ENCODE results near the gene MSI2. TPM values are rescaled to one million over a fixed set of nuclear protein-coding genes. Genes with fewer than 3 reads are reported as not detected.

The MSI2 gene
- total RNA-seq, 2 donors from 2014 or later: 112 to 119 TPM

DNA sequence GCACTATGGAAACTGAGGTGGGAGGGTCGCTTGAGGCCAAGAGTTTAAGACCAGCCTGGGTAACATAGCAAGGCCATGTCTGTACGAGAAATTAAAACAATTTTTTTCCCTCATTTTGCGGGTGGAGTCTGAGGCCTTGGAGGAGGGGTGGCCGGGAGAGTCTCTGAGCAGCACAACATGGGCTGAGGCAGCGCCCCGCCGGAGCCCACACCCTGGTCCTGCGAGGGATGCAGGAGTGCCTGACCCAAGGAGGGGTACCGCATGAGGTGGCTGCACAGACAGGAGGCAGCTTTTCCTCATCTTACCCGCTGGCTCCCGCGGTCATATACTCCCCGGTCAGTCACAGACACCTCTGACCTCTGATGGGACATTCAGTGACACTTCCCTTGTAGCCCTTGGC lies 67.7 kb downstream of the MSI2 start:
- H3K4me1 Mint-ChIP-seq (ENCODE audit: low read depth): peaks cover 31% of the 10 kb centered on the region
- DNase-seq: no peak
- no peak for ATAC-seq (replicated peaks in 1 of 2)
- H3K36me3 Mint-ChIP-seq (ENCODE audit: insufficient read depth in 2 of 2): peaks cover 2 to 13% of the 10 kb centered on the region in 2 donors
- H3K27me3 Mint-ChIP-seq (ENCODE audit: low read depth): no peaks in the 10 kb centered on the region
- no peak overlapping the region for H3K4me3 Mint-ChIP-seq
- H3K27ac Mint-ChIP-seq: no peak overlapping the region
- H3K9me3 Mint-ChIP-seq: no peaks in the 10 kb centered on the region

DNA sequence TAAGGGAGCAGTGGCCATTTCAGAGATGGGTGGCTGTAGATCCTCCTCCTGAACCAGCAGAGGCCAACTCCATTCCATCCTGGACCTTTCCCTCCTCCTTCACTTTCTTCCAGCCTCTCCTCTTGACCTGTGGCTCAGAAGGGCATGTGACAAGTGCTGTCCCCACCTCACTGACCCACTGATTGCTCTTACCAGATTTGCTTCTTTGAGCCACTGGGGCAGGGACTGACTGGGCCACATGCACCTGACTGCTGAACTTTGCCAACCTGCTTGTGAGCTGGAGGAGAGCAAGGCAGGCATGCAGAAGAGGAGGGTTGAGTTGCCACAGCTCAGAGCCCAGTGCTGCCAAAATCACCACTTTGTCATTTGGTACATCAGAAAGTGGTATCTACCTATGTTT lies 68.3 kb downstream of the MSI2 start:
- no peaks in the 10 kb centered on the region for H3K9me3 Mint-ChIP-seq
- H3K27me3 Mint-ChIP-seq (ENCODE audit: low read depth): no peaks in the 10 kb centered on the region
- H3K36me3 Mint-ChIP-seq (ENCODE audit: insufficient read depth in 2 of 2): peaks cover 2 to 13% of the 10 kb centered on the region in 2 donors
- H3K27ac Mint-ChIP-seq: no peak overlapping the region
- no peak overlapping the region for H3K4me3 Mint-ChIP-seq
- ATAC-seq (replicated peaks in 1 of 2) (no peak), DNase-seq (no peak)
- peaks cover 32% of the 10 kb centered on the region for H3K4me1 Mint-ChIP-seq (ENCODE audit: low read depth)

DNA sequence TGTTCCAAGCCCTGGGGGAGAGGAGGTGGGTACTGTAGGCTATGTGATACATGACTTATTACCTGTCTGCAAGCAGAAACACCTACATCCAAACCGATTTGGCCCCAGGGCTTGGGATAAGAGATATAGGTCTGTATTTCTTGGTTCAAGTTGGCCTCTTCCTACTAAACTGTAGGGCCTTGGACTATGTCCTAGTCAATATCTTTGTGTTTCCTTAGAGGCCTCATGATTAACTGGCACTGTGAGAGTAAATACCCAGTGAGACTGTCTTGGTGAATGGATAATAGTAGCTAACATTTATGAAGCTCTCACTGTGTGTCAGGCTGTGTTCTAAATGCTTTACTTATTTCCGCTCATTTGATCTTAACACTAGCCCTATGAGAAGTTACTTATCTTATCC lies 70.0 kb downstream of the MSI2 start:
- Mint-ChIP-seq H3K36me3 (ENCODE audit: insufficient read depth in 2 of 2) (peaks cover 2 to 17% of the 10 kb centered on the region in 2 donors), H3K9me3 (no peaks in the 10 kb centered on the region), H3K4me1 (ENCODE audit: low read depth) (peaks cover 46% of the 10 kb centered on the region), H3K4me3 (no peak overlapping the region), H3K27ac (no peak overlapping the region), H3K27me3 (ENCODE audit: low read depth) (no peaks in the 10 kb centered on the region)
- ATAC-seq (replicated peaks in 1 of 2) (no peak), DNase-seq (no peak)

DNA sequence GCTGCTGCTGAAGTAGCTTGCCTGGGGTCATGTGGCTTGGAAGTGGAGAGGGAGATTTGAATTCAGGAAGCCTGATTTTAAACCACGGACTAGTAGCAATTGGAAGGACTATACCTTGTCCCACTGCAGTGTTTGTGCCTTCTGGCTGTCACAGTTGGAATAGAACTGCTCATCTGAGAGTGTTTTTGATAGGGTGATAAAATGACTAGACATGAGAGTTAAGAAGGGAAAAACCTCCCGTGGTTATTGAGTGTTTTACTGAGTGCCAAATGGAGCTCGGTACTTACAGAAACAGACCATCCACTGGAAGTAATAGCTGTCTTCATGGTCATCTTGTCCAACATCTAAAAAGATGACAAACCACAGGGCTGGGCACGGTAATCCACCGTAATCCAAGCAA lies 70.4 kb downstream of the MSI2 start:
- ATAC-seq (replicated peaks in 1 of 2) (peak; percentile 26 to 39), DNase-seq (no peak)
- no peak overlapping the region for H3K4me3 Mint-ChIP-seq
- H3K36me3 Mint-ChIP-seq (ENCODE audit: insufficient read depth in 2 of 2): peaks cover 2 to 17% of the 10 kb centered on the region in 2 donors
- peaks cover 48% of the 10 kb centered on the region for H3K4me1 Mint-ChIP-seq (ENCODE audit: low read depth)
- H3K27ac Mint-ChIP-seq: no peak overlapping the region
- no peaks in the 10 kb centered on the region for H3K9me3 Mint-ChIP-seq
- no peaks in the 10 kb centered on the region for H3K27me3 Mint-ChIP-seq (ENCODE audit: low read depth)

DNA sequence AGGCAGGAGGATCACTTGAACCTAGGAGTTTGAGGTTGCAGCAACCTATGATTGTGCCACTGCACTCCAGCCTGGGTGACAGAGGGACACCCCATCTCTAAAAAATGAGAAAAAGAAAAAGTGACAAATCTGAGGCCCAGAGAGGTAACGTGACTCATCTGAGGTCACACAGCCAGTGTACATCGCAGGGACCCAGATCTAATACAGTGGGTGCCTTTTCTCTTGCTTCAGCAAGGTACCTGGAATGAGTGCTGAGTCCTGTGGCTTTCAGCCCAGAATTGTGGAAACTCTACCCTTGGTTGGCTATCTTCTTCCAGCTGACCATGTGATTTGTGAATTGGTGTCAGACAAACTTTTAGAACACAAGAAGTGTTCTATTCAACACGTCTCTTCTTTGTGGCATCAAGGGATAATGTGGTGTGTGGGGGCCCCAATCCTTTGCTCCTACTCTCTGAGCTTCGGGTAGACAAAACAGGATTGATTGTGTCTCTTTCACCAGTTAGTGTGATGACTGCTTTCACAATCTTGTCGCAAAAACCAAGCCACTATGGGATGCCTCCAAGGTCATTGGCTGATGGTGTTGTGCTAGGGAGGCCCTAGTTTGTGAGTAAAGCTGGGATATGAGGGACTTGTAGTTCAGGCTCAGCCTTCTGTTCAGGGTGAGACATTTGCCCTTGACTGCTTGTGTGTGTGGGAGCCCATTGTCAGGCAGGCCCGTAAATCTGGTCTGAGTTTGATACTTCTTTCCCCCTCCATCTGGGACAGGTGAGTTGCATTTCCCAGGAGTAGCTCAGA lies 71.0 kb downstream of the MSI2 start:
- Mint-ChIP-seq H3K27ac (no peak overlapping the region), H3K4me1 (ENCODE audit: low read depth) (peaks cover 48% of the 10 kb centered on the region), H3K9me3 (no peaks in the 10 kb centered on the region), H3K4me3 (peak overlapping the region in 1 of 2 donors; percentile 20), H3K36me3 (ENCODE audit: insufficient read depth in 2 of 2) (peaks cover 2 to 17% of the 10 kb centered on the region in 2 donors), H3K27me3 (ENCODE audit: low read depth) (no peaks in the 10 kb centered on the region)
- peak; percentile 67 to 86 for ATAC-seq (replicated peaks in 1 of 2)
- peak in 1 of 2 donors; percentile 8 for DNase-seq

DNA sequence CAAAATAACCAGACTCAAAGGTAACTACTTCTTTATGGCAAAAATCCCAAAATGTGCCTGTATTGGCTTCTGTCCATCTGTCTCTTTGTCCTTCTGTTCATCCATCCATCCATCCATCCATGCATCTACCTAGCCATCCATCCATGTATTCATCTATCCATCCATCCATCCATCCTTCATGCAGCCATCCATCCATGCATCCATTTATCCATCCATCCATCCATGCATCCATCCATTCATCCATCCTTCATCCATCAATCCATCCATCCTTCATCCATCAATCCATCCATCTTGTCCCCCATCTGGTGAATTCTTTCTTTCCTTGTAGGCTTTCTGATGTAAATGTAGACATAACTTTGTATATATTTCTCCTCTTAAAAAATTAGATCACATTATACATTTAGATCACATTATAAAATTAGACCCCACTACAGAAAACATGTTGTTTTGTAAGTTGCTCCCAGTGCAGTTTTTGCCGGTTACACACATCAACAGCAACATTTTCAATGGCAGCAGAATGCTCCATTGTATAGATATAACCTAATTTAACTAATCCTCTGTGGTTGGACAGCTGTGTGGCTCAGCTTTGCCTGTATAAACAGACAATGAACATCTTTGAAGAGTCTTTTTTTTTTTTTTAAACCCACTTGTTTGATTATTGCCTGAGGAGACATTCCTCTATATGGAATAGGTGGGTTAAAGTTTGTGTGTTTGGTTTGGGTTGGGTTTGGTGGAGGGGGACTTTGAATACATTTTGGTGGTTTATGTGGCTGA lies 72.0 kb downstream of the MSI2 start:
- H3K27ac Mint-ChIP-seq: no peak overlapping the region
- H3K9me3 Mint-ChIP-seq: no peaks in the 10 kb centered on the region
- DNase-seq (no peak), ATAC-seq (replicated peaks in 1 of 2) (no peak)
- peaks cover 48% of the 10 kb centered on the region for H3K4me1 Mint-ChIP-seq (ENCODE audit: low read depth)
- peaks cover 2 to 17% of the 10 kb centered on the region in 2 donors for H3K36me3 Mint-ChIP-seq (ENCODE audit: insufficient read depth in 2 of 2)
- H3K27me3 Mint-ChIP-seq (ENCODE audit: low read depth): no peaks in the 10 kb centered on the region
- H3K4me3 Mint-ChIP-seq: no peak overlapping the region

DNA sequence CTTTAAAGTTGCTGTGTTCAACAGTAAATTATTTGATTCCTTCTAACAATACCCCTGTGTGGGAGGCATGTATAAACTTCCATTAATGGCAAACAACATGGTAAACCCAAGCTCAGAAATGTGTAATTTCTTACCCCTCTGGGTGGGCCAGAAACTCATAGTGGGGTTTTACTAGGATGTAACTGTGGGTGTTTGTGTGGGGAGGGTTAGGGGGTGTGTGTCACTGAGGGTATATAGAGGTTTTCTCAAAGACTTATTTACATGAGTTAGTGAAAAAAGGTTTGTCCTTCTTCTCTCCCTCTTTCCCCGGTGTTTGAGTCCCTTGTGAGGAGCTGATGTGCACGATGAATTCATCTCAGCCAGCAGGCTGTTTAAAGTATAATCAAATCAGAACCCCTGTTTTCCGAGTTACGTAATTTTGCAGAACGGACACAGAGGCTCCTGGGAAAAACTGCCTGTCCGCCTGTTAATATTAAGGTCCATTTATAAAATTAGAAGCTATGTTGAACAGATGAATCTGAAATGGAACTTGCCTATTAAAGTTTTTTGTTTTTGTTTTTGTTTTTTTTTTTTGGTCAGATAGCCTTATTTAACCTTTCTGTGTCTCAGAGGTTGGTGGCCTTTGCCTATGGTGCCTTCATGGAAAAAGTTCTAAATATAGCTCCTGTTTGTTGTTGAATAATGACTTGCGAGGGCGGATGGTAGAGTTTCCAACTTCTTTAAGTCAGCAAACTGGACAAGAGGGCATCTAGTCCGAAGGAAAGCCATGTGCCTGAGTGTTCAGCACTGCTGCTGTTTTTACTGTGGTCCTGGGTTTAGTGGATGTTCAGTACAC lies 73.3 kb downstream of the MSI2 start:
- DNase-seq (no peak), ATAC-seq (replicated peaks in 1 of 2) (no peak)
- H3K9me3 Mint-ChIP-seq: no peaks in the 10 kb centered on the region
- H3K4me1 Mint-ChIP-seq (ENCODE audit: low read depth): peaks cover 48% of the 10 kb centered on the region
- no peak overlapping the region for H3K4me3 Mint-ChIP-seq
- peaks cover 2 to 16% of the 10 kb centered on the region in 2 donors for H3K36me3 Mint-ChIP-seq (ENCODE audit: insufficient read depth in 2 of 2)
- H3K27ac Mint-ChIP-seq: no peak overlapping the region
- H3K27me3 Mint-ChIP-seq (ENCODE audit: low read depth): no peaks in the 10 kb centered on the region

DNA sequence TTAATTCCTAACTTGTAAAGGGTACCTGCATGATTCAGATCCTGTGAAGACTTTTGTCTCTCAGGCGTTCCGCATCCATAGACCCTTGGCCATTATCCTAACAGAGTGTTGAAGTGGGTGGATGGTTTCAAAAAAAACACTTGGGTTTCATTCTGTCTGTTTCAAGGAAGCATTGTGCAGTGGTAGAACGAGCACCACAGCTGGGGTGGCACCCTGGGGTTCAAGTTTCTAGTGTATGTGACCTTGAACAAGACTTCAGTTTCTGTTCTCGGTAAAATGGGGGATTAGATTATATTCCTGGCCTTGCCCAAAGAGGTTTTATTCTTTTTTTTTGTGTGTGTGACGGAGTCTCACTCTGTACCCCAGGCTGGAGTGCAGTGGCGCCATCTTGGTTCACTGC lies 74.3 kb downstream of the MSI2 start:
- no peak for ATAC-seq (replicated peaks in 1 of 2)
- Mint-ChIP-seq H3K4me3 (no peak overlapping the region), H3K9me3 (no peaks in the 10 kb centered on the region), H3K27me3 (ENCODE audit: low read depth) (no peaks in the 10 kb centered on the region), H3K36me3 (ENCODE audit: insufficient read depth in 2 of 2) (peaks cover 2 to 14% of the 10 kb centered on the region in 2 donors), H3K4me1 (ENCODE audit: low read depth) (peaks cover 54% of the 10 kb centered on the region), H3K27ac (no peak overlapping the region)
- no peak for DNase-seq

DNA sequence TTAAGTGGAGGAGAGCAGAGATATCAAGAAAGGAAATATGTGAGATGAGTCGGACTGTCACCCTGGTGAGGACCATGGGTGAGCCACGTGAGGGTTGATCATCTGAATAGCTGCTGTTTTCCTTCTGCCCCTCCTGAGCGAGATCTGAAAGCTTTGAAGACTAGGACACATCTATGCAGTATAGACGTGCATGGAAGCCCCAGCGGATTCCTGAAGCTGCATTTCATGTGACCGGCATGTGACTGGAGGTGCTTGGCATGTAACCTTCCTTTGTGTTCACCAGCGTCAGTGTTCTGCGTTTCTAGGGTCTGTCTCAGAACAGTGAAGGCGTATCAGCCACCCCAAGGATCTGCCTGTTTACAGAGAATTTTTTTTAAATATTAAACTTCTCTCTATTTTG lies 75.1 kb downstream of the MSI2 start:
- H3K4me3 Mint-ChIP-seq: no peak overlapping the region
- H3K9me3 Mint-ChIP-seq: no peaks in the 10 kb centered on the region
- H3K27ac Mint-ChIP-seq: no peak overlapping the region
- H3K4me1 Mint-ChIP-seq (ENCODE audit: low read depth): peaks cover 51% of the 10 kb centered on the region
- no peaks in the 10 kb centered on the region for H3K27me3 Mint-ChIP-seq (ENCODE audit: low read depth)
- peaks cover 2 to 14% of the 10 kb centered on the region in 2 donors for H3K36me3 Mint-ChIP-seq (ENCODE audit: insufficient read depth in 2 of 2)
- no peak for ATAC-seq (replicated peaks in 1 of 2)
- DNase-seq: no peak

DNA sequence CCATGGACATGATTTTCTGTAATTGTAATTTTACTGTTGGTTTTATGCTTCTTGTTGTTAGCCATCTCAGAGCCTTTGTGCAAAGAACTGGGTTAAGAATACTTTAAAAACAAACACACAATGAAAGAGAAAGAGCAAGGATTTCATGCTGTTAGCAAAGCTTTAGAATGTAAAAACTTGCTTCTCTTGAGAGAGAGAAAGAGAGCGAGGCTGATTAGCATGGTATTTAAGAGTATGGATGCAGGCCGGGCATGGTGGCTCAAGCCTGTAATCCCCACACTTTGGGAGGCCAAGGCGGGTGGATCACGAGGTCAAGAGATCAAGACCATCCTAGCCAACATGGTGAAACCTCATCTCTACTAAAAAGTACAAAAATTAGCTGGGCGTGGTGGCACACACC lies 76.2 kb downstream of the MSI2 start:
- no peak for DNase-seq
- ATAC-seq (replicated peaks in 1 of 2): no peak
- H3K27me3 Mint-ChIP-seq (ENCODE audit: low read depth): no peaks in the 10 kb centered on the region
- no peak overlapping the region for H3K27ac Mint-ChIP-seq
- H3K36me3 Mint-ChIP-seq (ENCODE audit: insufficient read depth in 2 of 2): peaks cover 2 to 12% of the 10 kb centered on the region in 2 donors
- peaks cover 44% of the 10 kb centered on the region for H3K4me1 Mint-ChIP-seq (ENCODE audit: low read depth)
- no peak overlapping the region for H3K4me3 Mint-ChIP-seq
- H3K9me3 Mint-ChIP-seq: no peaks in the 10 kb centered on the region

DNA sequence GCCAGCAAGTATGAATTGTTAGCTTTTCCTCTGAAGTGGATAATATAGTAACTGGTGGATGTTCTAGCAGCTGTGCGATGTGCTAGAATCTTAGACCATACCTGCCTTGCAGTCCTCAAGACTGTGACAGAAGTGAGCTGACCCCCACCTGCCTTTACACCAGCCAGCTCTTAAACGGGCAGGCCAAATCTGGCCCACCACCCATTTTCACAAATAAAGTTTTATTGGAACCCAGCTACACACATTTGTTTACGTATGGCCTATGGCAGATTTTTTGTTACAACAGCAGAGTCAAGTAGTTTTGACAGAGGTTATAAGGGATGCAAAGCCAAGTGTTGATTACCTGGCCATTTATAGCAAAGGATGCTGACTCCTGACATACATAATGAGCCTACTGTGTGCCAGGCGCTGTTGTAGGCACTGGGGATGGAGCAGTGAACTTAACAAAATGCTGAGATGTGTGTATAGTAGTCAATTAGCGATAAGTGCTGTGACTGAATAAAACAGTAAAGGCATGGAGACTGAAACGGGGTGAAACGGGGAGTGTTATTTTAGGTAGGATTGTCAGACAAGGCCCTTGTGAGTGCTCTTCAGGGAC lies 79.0 kb downstream of the MSI2 start:
- no peak for ATAC-seq (replicated peaks in 1 of 2)
- H3K9me3 Mint-ChIP-seq: no peaks in the 10 kb centered on the region
- no peak overlapping the region for H3K27ac Mint-ChIP-seq
- DNase-seq: no peak
- no peak overlapping the region for H3K4me3 Mint-ChIP-seq
- H3K27me3 Mint-ChIP-seq (ENCODE audit: low read depth): no peaks in the 10 kb centered on the region
- peaks cover 51% of the 10 kb centered on the region for H3K4me1 Mint-ChIP-seq (ENCODE audit: low read depth)
- peaks cover 0 to 3% of the 10 kb centered on the region in 2 donors for H3K36me3 Mint-ChIP-seq (ENCODE audit: insufficient read depth in 2 of 2)

DNA sequence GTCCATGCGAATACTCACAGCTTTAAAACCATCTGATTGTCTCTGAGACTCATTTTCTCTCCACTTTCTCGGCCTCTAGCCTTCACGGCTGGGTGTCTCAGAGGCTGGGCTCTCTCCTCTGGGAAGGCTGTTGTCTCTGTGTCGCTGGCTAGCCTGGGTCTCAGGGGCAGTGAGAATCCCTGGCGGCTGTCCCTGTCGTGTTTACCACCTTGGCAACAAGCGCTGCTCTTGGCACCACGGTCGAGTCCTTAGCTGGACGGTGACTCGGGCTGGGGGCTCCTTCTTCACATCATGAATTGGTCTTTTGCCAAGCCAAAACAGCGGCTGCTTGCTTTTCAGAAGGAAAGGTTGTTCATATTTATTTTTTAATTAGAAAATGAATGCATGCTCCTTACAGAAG lies 81.1 kb downstream of the MSI2 start:
- Mint-ChIP-seq H3K9me3 (no peaks in the 10 kb centered on the region), H3K27ac (no peak overlapping the region), H3K4me3 (no peak overlapping the region), H3K36me3 (ENCODE audit: insufficient read depth in 2 of 2) (no peaks in the 10 kb centered on the region), H3K4me1 (ENCODE audit: low read depth) (peaks cover 57% of the 10 kb centered on the region), H3K27me3 (ENCODE audit: low read depth) (no peaks in the 10 kb centered on the region)
- DNase-seq: no peak
- ATAC-seq (replicated peaks in 1 of 2): no peak
